ENCODE measurements around the gene PEX3.

Gene PEX3

GRCh38 chr6:143536866-143537691 is 86.5 kb downstream of the PEX3 start:
- Histone ChIP-seq H3K4me3 (ENCODE audit: insufficient read depth, low read depth, low read length, poor library complexity, severe bottlenecking) (peak overlapping the region; percentile 73), H3K27ac (ENCODE audit: insufficient read depth, low read length, poor library complexity, severe bottlenecking) (peak overlapping the region; percentile 77), H3K27me3 (replicated peaks; ENCODE audit: control insufficient read depth, insufficient read depth, low read length, poor library complexity, severe bottlenecking) (no peaks in the 10 kb centered on the region), H3K4me1 (ENCODE audit: control insufficient read depth, insufficient read depth, low read length, poor library complexity, severe bottlenecking) (peaks cover 39% of the 10 kb centered on the region), H3K36me3 (ENCODE audit: control insufficient read depth, insufficient read depth, low read length) (no peaks in the 10 kb centered on the region), H3K9me3 (ENCODE audit: control insufficient read depth, low read length) (no peaks in the 10 kb centered on the region)
- peak; percentile 31 to 51 (median 37) for DNase-seq

GRCh38 chr6:143538374-143538773 is 87.8 kb downstream of the PEX3 start:
- peaks cover 50% of the 10 kb centered on the region for H3K4me1 ChIP-seq (ENCODE audit: control insufficient read depth, insufficient read depth, low read length, poor library complexity, severe bottlenecking)

GRCh38 chr6:143539106-143539505 is 88.5 kb downstream of the PEX3 start:
- H3K4me3 ChIP-seq (ENCODE audit: insufficient read depth, low read depth, low read length, poor library complexity, severe bottlenecking): peak overlapping the region; percentile 69
- H3K27ac ChIP-seq (ENCODE audit: insufficient read depth, low read length, poor library complexity, severe bottlenecking): peak overlapping the region; percentile 59

More at GRCh38 chr6:143538374-143538773, 87.8 kb downstream of the PEX3 start:
- Histone ChIP-seq H3K9me3 (ENCODE audit: control insufficient read depth, low read length) (no peaks in the 10 kb centered on the region), H3K27ac (ENCODE audit: insufficient read depth, low read length, poor library complexity, severe bottlenecking) (peak overlapping the region; percentile 59), H3K4me3 (ENCODE audit: insufficient read depth, low read depth, low read length, poor library complexity, severe bottlenecking) (peak overlapping the region; percentile 69), H3K36me3 (ENCODE audit: control insufficient read depth, insufficient read depth, low read length) (no peaks in the 10 kb centered on the region), H3K27me3 (replicated peaks; ENCODE audit: control insufficient read depth, insufficient read depth, low read length, poor library complexity, severe bottlenecking) (no peaks in the 10 kb centered on the region)
- DNase-seq: no peak

GRCh38 chr6:143539734-143540133 is 89.1 kb downstream of the PEX3 start:
- DNase-seq: no peak
- Histone ChIP-seq H3K4me1 (ENCODE audit: control insufficient read depth, insufficient read depth, low read length, poor library complexity, severe bottlenecking) (peaks cover 62% of the 10 kb centered on the region), H3K27me3 (replicated peaks; ENCODE audit: control insufficient read depth, insufficient read depth, low read length, poor library complexity, severe bottlenecking) (no peaks in the 10 kb centered on the region), H3K9me3 (ENCODE audit: control insufficient read depth, low read length) (no peaks in the 10 kb centered on the region), H3K36me3 (ENCODE audit: control insufficient read depth, insufficient read depth, low read length) (no peaks in the 10 kb centered on the region), H3K27ac (ENCODE audit: insufficient read depth, low read length, poor library complexity, severe bottlenecking) (peak overlapping the region; percentile 59), H3K4me3 (ENCODE audit: insufficient read depth, low read depth, low read length, poor library complexity, severe bottlenecking) (peak overlapping the region; percentile 69)

More at GRCh38 chr6:143539106-143539505, 88.5 kb downstream of the PEX3 start:
- no peak for DNase-seq
- peaks cover 56% of the 10 kb centered on the region for H3K4me1 ChIP-seq (ENCODE audit: control insufficient read depth, insufficient read depth, low read length, poor library complexity, severe bottlenecking)
- no peaks in the 10 kb centered on the region for H3K9me3 ChIP-seq (ENCODE audit: control insufficient read depth, low read length)
- no peaks in the 10 kb centered on the region for H3K27me3 ChIP-seq (replicated peaks; ENCODE audit: control insufficient read depth, insufficient read depth, low read length, poor library complexity, severe bottlenecking)
- no peaks in the 10 kb centered on the region for H3K36me3 ChIP-seq (ENCODE audit: control insufficient read depth, insufficient read depth, low read length)

- Histone ChIP-seq H3K4me1 (ENCODE audit: control insufficient read depth, insufficient read depth, low read length, poor library complexity, severe bottlenecking) (peaks cover 67% of the 10 kb centered on the region), H3K36me3 (ENCODE audit: control insufficient read depth, insufficient read depth, low read length) (no peaks in the 10 kb centered on the region), H3K27me3 (replicated peaks; ENCODE audit: control insufficient read depth, insufficient read depth, low read length, poor library complexity, severe bottlenecking) (no peaks in the 10 kb centered on the region), H3K9me3 (ENCODE audit: control insufficient read depth, low read length) (no peaks in the 10 kb centered on the region), H3K4me3 (ENCODE audit: insufficient read depth, low read depth, low read length, poor library complexity, severe bottlenecking) (no peak overlapping the region), H3K27ac (ENCODE audit: insufficient read depth, low read length, poor library complexity, severe bottlenecking) (peak overlapping the region; percentile 59)
- no peak for DNase-seq
These were observed 89.6 kb downstream of the PEX3 start for GRCh38 chr6:143540192-143540591.
